ENCODE results near the gene KRT9.

- TF ChIP-seq EZH2 (IDR thresholded peaks at IDR 0.05; ENCODE audit: low read length, unreplicated experiment) (no peak), CTCF (conservative IDR thresholded peaks at IDR 0.05; ENCODE audit: low read depth, low read length) (no peak)
Measured at GRCh38 chr17:41549596-41550039, 22.2 kb downstream of the KRT9 start.
